Ovary (tissue), 9 donors: Measurements from ENCODE around the gene DLX6. TPM values are rescaled to one million over a fixed set of nuclear protein-coding genes. Genes with fewer than 3 reads are reported as not detected.

ENCODE experiments used
- DNase-seq, 5 donors: peaks; one replicate each; pipeline ENCODE4 v3.0.0-alpha.2; 2019 to 2020
- H3K27ac ChIP-seq, 2 donors: fragments of 200-600 bp; one replicate each; pipeline versions ENCODE4 v1.5.1 to v1.8.0; 2019 to 2022
- H3K27me3 ChIP-seq: fragments of 200-600 bp; one replicate; pipeline ENCODE4 v1.8.0; 2022
- H3K36me3 ChIP-seq: fragments of 200-600 bp; sonication (generic); one replicate; pipeline ENCODE4 v1.5.1; 2019
- H3K4me1 ChIP-seq: one replicate; pipeline ENCODE4 v1.8.1; 2013; ENCODE audit warnings: mild to moderate bottlenecking, moderate library complexity; ENCODE audit not compliant: insufficient read depth
- H3K4me3 ChIP-seq: fragments of 200-600 bp; sonication (generic); one replicate; pipeline ENCODE4 v1.5.1; 2017
- H3K9me3 ChIP-seq, 2 donors: fragments of 200-600 bp in 1 of 2; sonication (generic) in 1 of 2; one replicate each; pipeline versions ENCODE4 v1.5.1 to v1.8.1; 2013 to 2019; ENCODE audit warnings: mild to moderate bottlenecking in 1 of 2, moderate library complexity in 1 of 2
- CTCF ChIP-seq, 3 donors: fragments of 450-650 bp in 2 of 3; fragments of 200-600 bp in 1 of 3; IDR thresholded peaks; one replicate each; pipeline versions ENCODE4 v1.5.1 to v1.8.0; 2016 to 2022; ENCODE audit warnings: antibody characterized with exemption in 3 of 3, mild to moderate bottlenecking in 1 of 3
- EP300 ChIP-seq: sonication (generic); formaldehyde crosslinking; IDR thresholded peaks from one replicate; pipeline ENCODE4 v1.6.1; 2017; ENCODE audit warnings: antibody characterized with exemption
- POLR2A ChIP-seq: fragments of 450-650 bp; IDR thresholded peaks from one replicate; pipeline ENCODE4 v1.6.1; 2017; ENCODE audit warnings: antibody characterized with exemption, mild to moderate bottlenecking, moderate library complexity
- WGBS, 3 donors: extraction: QIAGEN DNeasy Blood & Tissue Kit in 1 of 3; methylation state at CpG; one replicate each; pipeline versions ENCODE4 v1.1.5 to v1.1.7; 2013 to 2017; 5-methylcytosine and 5-hydroxymethylcytosine counted together
- intact Hi-C, 4 donors: fragments of 100-400 bp; cut with DNase I; formaldehyde crosslinking; loops; one replicate each; pipeline versions ENCODE4 v1.11.0 to v1.15.1; 2022 to 2023
- polyA plus RNA-seq, 2 donors: library from polyadenylated mRNA; stranded (reverse); fragments of 200-250 nt in 1 of 2; fragments of 350-450 nt in 1 of 2; fragmentation: Illumina TruSeq in 1 of 2; extraction: RNeasy Lipid Tissue Mini Kit (QIAGEN cat#74804) in 1 of 2; gene quantifications; one replicate each; pipeline ENCODE4 v1.2.3, GENCODE V29; 2013 to 2014
- total RNA-seq, 7 donors: library from RNA; depleted of rRNA in 2 of 7; stranded (reverse); fragments of >200 nt in 2 of 7; fragmentation: NEBNext Ultra II Directional in 3 of 7; extraction: Animal tissue kit (Norgen Biotek cat#: 25700) in 3 of 7; gene quantifications; one replicate each; pipeline versions ENCODE4 v1.1.0 to v1.2.4, GENCODE V29; 2016 to 2023
- donor health status: DM: no; HTN: no; CAD: no; lungs with moderate emphysema.
- donor health status: DM: no; HTN: no; CAD: no.
- donor health status: Bipolar disorder and iron deficiency.
- donor health status: DM: yes; HTN: yes; CAD: no.
- donor health status: DM: no; HTN: no; CAD: no.
- donor health status: DM: yes; HTN: yes; CAD: no.

DLX6 gene
- total and polyA plus RNA-seq, 9 donors = 0.10 to 0.95 (median 0.20) TPM; not detected in 2

GRCh38 chr7:97019710-97020225, 14.4 kb downstream of the DLX6 start:
- intact Hi-C loops = loop anchor here in 3 of 4 donors (10.0 kb wide), 2 partner anchors 1105 to 1295 kb away; no protein-coding TSS in a partner anchor
- 41 to 68% (median 57%) methylated on average over 5 of the region's 5 CpGs for WGBS, 3 donors
- no peaks in the 10 kb centered on the region for H3K36me3 ChIP-seq

GRCh38 chr7:97020601-97020995, 15.2 kb downstream of the DLX6 start:
- Histone ChIP-seq H3K9me3 (no peaks in the 10 kb centered on the region), H3K27ac (no peak overlapping the region), H3K4me3 (no peak overlapping the region), H3K27me3 (no peaks in the 10 kb centered on the region), H3K36me3 (no peaks in the 10 kb centered on the region), H3K4me1 (peaks cover 9% of the 10 kb centered on the region)
- 37 to 63% (median 60%) methylated on average over 17 of the region's 17 CpGs for WGBS, 3 donors
- no peak for DNase-seq
- TF ChIP-seq POLR2A (no peak), CTCF (IDR thresholded peaks at IDR 0.05) (no peak), EP300 (no peak)
- intact Hi-C loops = loop anchor here in 3 of 4 donors (10.0 kb wide), 2 partner anchors 1106 to 1296 kb away; no protein-coding TSS in a partner anchor

More at GRCh38 chr7:97019710-97020225, 14.4 kb downstream of the DLX6 start:
- DNase-seq = no peak
- TF ChIP-seq EP300 (no peak), CTCF (IDR thresholded peaks at IDR 0.05) (no peak), POLR2A (no peak)
- Histone ChIP-seq H3K9me3 (no peaks in the 10 kb centered on the region), H3K27ac (no peak overlapping the region), H3K4me3 (no peak overlapping the region), H3K4me1 (peaks cover 9% of the 10 kb centered on the region), H3K27me3 (no peaks in the 10 kb centered on the region)

DNA sequence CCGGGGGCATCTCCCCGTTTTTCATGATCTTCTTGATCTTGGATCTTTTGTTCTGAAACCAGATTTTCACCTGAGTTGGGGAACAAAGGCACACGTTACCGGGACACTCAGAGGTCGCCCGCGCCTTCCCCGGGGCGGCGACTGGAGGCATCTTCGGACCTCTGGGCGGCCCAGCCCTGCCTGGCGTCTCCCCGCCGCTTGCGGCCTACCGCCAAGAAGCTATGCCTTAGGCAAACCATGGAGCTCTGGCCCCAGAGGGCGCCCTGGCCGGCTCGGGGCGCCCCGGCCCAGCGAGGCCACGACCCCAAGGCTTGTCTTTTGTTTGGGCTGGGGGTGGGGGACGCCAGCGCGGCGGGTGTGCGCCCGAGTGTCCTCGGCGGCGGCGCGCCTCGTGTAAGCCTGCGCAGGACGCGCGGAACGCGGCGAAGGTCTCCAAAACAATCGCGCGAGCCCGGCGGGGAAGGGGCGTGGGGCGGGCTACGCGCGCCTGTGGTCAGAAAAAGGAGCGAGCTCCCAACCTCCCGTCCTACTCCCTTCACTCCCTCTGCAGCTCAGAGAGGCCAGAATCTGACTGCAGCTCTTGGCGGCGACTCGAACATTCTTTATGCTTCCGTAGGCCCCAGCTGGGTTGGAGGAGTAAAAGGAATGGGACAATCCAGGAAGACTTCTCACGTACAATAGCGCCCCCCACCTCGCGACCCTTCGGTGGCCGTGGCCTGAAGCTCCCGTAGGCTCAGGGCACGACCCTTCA, 15.8 kb downstream of the DLX6 start:
- TF ChIP-seq CTCF (IDR thresholded peaks at IDR 0.05) (no peak), POLR2A (no peak), EP300 (no peak)
- Histone ChIP-seq H3K4me3 (no peak overlapping the region), H3K4me1 (peaks cover 9% of the 10 kb centered on the region), H3K9me3 (no peaks in the 10 kb centered on the region), H3K27me3 (no peaks in the 10 kb centered on the region), H3K36me3 (no peaks in the 10 kb centered on the region), H3K27ac (no peak overlapping the region)
- intact Hi-C loops = loop anchor here in 3 of 4 donors (10.0 kb wide), 2 partner anchors 1106 to 1296 kb away; no protein-coding TSS in a partner anchor
- WGBS, 3 donors = 25 to 37% (median 37%) methylated on average over 37 to 67 of the region's 67 CpGs
- no peak for DNase-seq

GRCh38 chr7:97021747-97022490, 16.6 kb downstream of the DLX6 start:
- Histone ChIP-seq H3K4me1 (peaks cover 4% of the 10 kb centered on the region), H3K27me3 (no peaks in the 10 kb centered on the region), H3K4me3 (no peak overlapping the region), H3K9me3 (no peaks in the 10 kb centered on the region), H3K36me3 (no peaks in the 10 kb centered on the region), H3K27ac (no peak overlapping the region)
- TF ChIP-seq EP300 (no peak), POLR2A (no peak), CTCF (IDR thresholded peaks at IDR 0.05) (no peak)
- DNase-seq = no peak
- intact Hi-C loops = loop anchor here in 3 of 4 donors (10.0 kb wide), 2 partner anchors 1107 to 1297 kb away; no protein-coding TSS in a partner anchor
- 38 to 54% (median 53%) methylated on average over 39 of the region's 39 CpGs for WGBS, 3 donors
